ENCODE measurements around the gene JAZF1.
A peak's percentile ranks its signal among the peaks of the same experiment; 100 is the strongest.

Gene JAZF1

GRCh38 chr7:28180031-28180363, 598 bp downstream of the JAZF1 start:
- no peak overlapping the region for H4K8ac ChIP-seq (ENCODE audit: low read depth, low read length)
- H3K4me1 ChIP-seq (ENCODE audit: control insufficient read depth in 2 of 2, insufficient read depth in 1 of 2, low read depth in 1 of 2, low read length in 2 of 2), result peaks cover 0 to 2% of the 10 kb centered on the region in 2 donors
- no peak overlapping the region for H2BK12ac ChIP-seq (ENCODE audit: low read length)

DNA sequence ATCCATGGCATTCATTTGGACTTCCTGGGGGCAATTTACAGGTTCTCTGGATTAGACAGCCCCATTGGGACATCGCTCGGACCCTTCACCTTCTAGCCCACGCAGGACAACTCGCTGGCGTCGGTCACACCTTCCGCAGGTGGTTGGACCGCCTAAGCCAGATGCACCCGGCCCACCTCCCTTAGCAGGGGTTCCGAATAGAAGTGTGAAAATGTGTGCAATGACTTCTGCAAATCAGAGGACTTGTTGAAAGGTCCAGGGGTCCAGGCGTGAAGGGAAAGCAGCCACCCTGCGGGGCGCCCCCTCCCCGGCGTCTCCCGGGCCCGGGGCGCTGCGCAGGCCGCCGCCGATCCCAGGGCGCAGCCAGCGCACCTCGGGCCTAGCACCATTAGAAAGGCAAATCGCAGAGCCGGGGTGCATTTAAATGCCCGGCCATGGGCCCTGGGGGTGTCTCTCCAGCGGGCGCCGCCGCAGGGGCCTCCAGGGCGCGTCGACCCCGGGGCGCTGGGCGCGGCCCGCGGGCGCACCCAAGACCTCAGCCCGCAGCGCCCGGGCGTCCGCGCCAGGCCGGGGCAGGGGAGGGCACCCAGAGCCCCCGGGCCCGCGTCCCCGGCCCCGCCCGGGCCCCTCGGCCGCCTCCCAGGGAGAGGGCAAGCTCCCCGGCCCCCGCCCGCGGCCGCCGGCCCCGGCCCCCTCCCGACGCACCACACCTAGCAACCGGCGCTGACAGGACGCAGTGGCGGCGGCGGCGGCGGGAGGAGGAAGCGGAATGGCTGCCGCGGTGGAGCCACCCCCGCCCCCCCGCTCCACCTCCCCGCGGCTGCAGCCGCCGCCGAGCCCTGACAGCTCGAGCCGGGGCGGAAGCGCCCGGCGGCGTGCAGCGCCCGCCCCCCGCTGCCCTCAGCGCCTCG, 1.2 kb downstream of the JAZF1 start:
- Histone ChIP-seq H4K91ac (ENCODE audit: low read depth, low read length, poor library complexity) (no peak overlapping the region), H3K14ac (ENCODE audit: low read length) (no peak overlapping the region), H2BK120ac (ENCODE audit: low read depth, low read length) (no peak overlapping the region), H3K9me3 (replicated peaks in 1 of 2; ENCODE audit: control insufficient read depth in 2 of 2, insufficient read depth in 1 of 2, low read depth in 1 of 2, low read length in 2 of 2) (no peaks in the 10 kb centered on the region), H3K4ac (ENCODE audit: low read length) (no peak overlapping the region), H3K18ac (ENCODE audit: low read length) (peak overlapping the region; percentile 69), H3K36me3 (replicated peaks in 1 of 2; ENCODE audit: control insufficient read depth in 2 of 2, insufficient read depth in 2 of 2, low read length in 2 of 2) (no peaks in the 10 kb centered on the region), H3K23ac (ENCODE audit: low read depth, low read length, poor library complexity) (no peak overlapping the region), H2AFZ (ENCODE audit: low read length) (peak overlapping the region; percentile 87), H3K4me1 (ENCODE audit: control insufficient read depth in 2 of 2, insufficient read depth in 1 of 2, low read depth in 1 of 2, low read length in 2 of 2) (peaks cover 0 to 2% of the 10 kb centered on the region in 2 donors), H3K9ac (ENCODE audit: low read depth, low read length, poor library complexity) (peak overlapping the region; percentile 33), H2BK12ac (ENCODE audit: low read length) (no peak overlapping the region), H3K27ac (replicated peaks; ENCODE audit: low read length) (no peak overlapping the region), H2AK5ac (ENCODE audit: low read depth, low read length) (no peak overlapping the region), H2BK5ac (ENCODE audit: low read length) (no peak overlapping the region), H3K79me1 (ENCODE audit: low read depth, low read length) (no peaks in the 10 kb centered on the region), H2BK15ac (ENCODE audit: low read length) (no peak overlapping the region), H3K27me3 (ENCODE audit: control insufficient read depth in 3 of 3, insufficient read depth in 3 of 3, low read depth in 1 of 3, low read length in 3 of 3) (peaks cover 4 to 78% (median 16%) of the 10 kb centered on the region in 3 experiments), H3K4me3 (ENCODE audit: low read length in 2 of 2) (peak overlapping the region; percentile 42 to 82), H3K4me2 (ENCODE audit: insufficient read depth, low read length, poor library complexity, severe bottlenecking) (peak overlapping the region; percentile 63), H4K8ac (ENCODE audit: low read depth, low read length) (no peak overlapping the region)
- no CpG with 5 or more reads among the region's 96 CpGs for WGBS, 2 donors (ENCODE audit: extremely low coverage in 2 of 2, insufficient read length in 2 of 2, insufficient replicate concordance in 1 of 2)
- peak; percentile 33 for DNase-seq (ENCODE audit: low spot score)

More at GRCh38 chr7:28180031-28180363, 598 bp downstream of the JAZF1 start:
- Histone ChIP-seq H2AFZ (ENCODE audit: low read length) (peak overlapping the region; percentile 93), H3K9me3 (replicated peaks in 1 of 2; ENCODE audit: control insufficient read depth in 2 of 2, insufficient read depth in 1 of 2, low read depth in 1 of 2, low read length in 2 of 2) (no peaks in the 10 kb centered on the region), H3K27me3 (ENCODE audit: control insufficient read depth in 3 of 3, insufficient read depth in 3 of 3, low read depth in 1 of 3, low read length in 3 of 3) (peaks cover 4 to 78% (median 16%) of the 10 kb centered on the region in 3 experiments), H3K79me1 (ENCODE audit: low read depth, low read length) (no peaks in the 10 kb centered on the region), H3K4me2 (ENCODE audit: insufficient read depth, low read length, poor library complexity, severe bottlenecking) (peak overlapping the region; percentile 65), H3K27ac (replicated peaks; ENCODE audit: low read length) (no peak overlapping the region), H3K36me3 (replicated peaks in 1 of 2; ENCODE audit: control insufficient read depth in 2 of 2, insufficient read depth in 2 of 2, low read length in 2 of 2) (no peaks in the 10 kb centered on the region), H2AK5ac (ENCODE audit: low read depth, low read length) (no peak overlapping the region), H3K18ac (ENCODE audit: low read length) (no peak overlapping the region), H4K91ac (ENCODE audit: low read depth, low read length, poor library complexity) (no peak overlapping the region), H2BK15ac (ENCODE audit: low read length) (no peak overlapping the region), H3K23ac (ENCODE audit: low read depth, low read length, poor library complexity) (no peak overlapping the region), H3K4ac (ENCODE audit: low read length) (no peak overlapping the region), H2BK5ac (ENCODE audit: low read length) (no peak overlapping the region), H3K4me3 (ENCODE audit: low read length in 2 of 2) (peak overlapping the region; percentile 51 to 92), H3K9ac (ENCODE audit: low read depth, low read length, poor library complexity) (no peak overlapping the region), H3K14ac (ENCODE audit: low read length) (no peak overlapping the region), H2BK120ac (ENCODE audit: low read depth, low read length) (no peak overlapping the region)
- WGBS, 2 donors (ENCODE audit: extremely low coverage in 2 of 2, insufficient read length in 2 of 2, insufficient replicate concordance in 1 of 2), result no CpG with 5 or more reads among the region's 55 CpGs
- no peak for DNase-seq (ENCODE audit: low spot score)

GRCh38 chr7:28178599-28178998, 2.0 kb downstream of the JAZF1 start:
- Histone ChIP-seq H3K79me1 (ENCODE audit: low read depth, low read length) (no peaks in the 10 kb centered on the region), H2BK120ac (ENCODE audit: low read depth, low read length) (no peak overlapping the region), H3K9me3 (replicated peaks in 1 of 2; ENCODE audit: control insufficient read depth in 2 of 2, insufficient read depth in 1 of 2, low read depth in 1 of 2, low read length in 2 of 2) (no peaks in the 10 kb centered on the region), H3K18ac (ENCODE audit: low read length) (no peak overlapping the region), H3K27ac (replicated peaks; ENCODE audit: low read length) (no peak overlapping the region), H3K36me3 (replicated peaks in 1 of 2; ENCODE audit: control insufficient read depth in 2 of 2, insufficient read depth in 2 of 2, low read length in 2 of 2) (no peaks in the 10 kb centered on the region), H4K8ac (ENCODE audit: low read depth, low read length) (no peak overlapping the region), H3K14ac (ENCODE audit: low read length) (no peak overlapping the region), H3K4me1 (ENCODE audit: control insufficient read depth in 2 of 2, insufficient read depth in 1 of 2, low read depth in 1 of 2, low read length in 2 of 2) (peaks cover 0 to 2% of the 10 kb centered on the region in 2 donors), H2BK12ac (ENCODE audit: low read length) (no peak overlapping the region), H4K91ac (ENCODE audit: low read depth, low read length, poor library complexity) (no peak overlapping the region), H3K4ac (ENCODE audit: low read length) (no peak overlapping the region), H2BK15ac (ENCODE audit: low read length) (no peak overlapping the region), H2AFZ (ENCODE audit: low read length) (peak overlapping the region; percentile 87), H3K27me3 (ENCODE audit: control insufficient read depth in 3 of 3, insufficient read depth in 3 of 3, low read depth in 1 of 3, low read length in 3 of 3) (peaks cover 4 to 71% (median 16%) of the 10 kb centered on the region in 3 experiments), H2AK5ac (ENCODE audit: low read depth, low read length) (no peak overlapping the region), H3K4me2 (ENCODE audit: insufficient read depth, low read length, poor library complexity, severe bottlenecking) (no peak overlapping the region), H3K4me3 (ENCODE audit: low read length in 2 of 2) (no peak overlapping the region), H3K9ac (ENCODE audit: low read depth, low read length, poor library complexity) (no peak overlapping the region), H2BK5ac (ENCODE audit: low read length) (no peak overlapping the region), H3K23ac (ENCODE audit: low read depth, low read length, poor library complexity) (no peak overlapping the region)
- no peak for DNase-seq (ENCODE audit: low spot score)
- no CpG with 5 or more reads among the region's 5 CpGs for WGBS, 2 donors (ENCODE audit: extremely low coverage in 2 of 2, insufficient read length in 2 of 2, insufficient replicate concordance in 1 of 2)

DNA sequence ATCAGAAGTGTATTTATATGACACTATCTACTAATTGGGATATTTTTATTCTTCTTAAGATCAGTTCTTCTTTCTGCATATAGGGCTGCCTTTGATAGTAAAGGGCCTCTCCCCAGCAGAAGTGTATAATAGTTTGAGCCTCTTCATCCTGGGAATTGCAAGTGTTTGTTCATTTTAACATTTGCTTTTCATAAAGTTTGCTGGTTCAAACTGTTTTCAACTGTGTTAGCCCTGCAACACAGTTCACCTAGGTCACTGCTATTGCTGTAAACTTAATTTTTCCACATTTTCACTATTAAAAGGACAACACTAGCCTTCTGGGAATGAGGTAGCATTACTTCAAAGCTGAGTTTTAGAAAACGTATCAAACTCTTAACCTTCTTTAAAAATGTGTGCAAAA, 2.8 kb downstream of the JAZF1 start:
- no peak overlapping the region for H3K9ac ChIP-seq (ENCODE audit: low read depth, low read length, poor library complexity)
- no peak overlapping the region for H4K8ac ChIP-seq (ENCODE audit: low read depth, low read length)
- no peak overlapping the region for H4K91ac ChIP-seq (ENCODE audit: low read depth, low read length, poor library complexity)
- H3K79me1 ChIP-seq (ENCODE audit: low read depth, low read length), result no peaks in the 10 kb centered on the region
- peaks cover 4 to 63% (median 16%) of the 10 kb centered on the region in 3 experiments for H3K27me3 ChIP-seq (ENCODE audit: control insufficient read depth in 3 of 3, insufficient read depth in 3 of 3, low read depth in 1 of 3, low read length in 3 of 3)
- H3K18ac ChIP-seq (ENCODE audit: low read length), result no peak overlapping the region
- no peak overlapping the region for H3K14ac ChIP-seq (ENCODE audit: low read length)
- H2BK120ac ChIP-seq (ENCODE audit: low read depth, low read length), result no peak overlapping the region
- H3K36me3 ChIP-seq (replicated peaks in 1 of 2; ENCODE audit: control insufficient read depth in 2 of 2, insufficient read depth in 2 of 2, low read length in 2 of 2), result no peaks in the 10 kb centered on the region
- no peak overlapping the region for H3K27ac ChIP-seq (replicated peaks; ENCODE audit: low read length)
- no peaks in the 10 kb centered on the region for H3K9me3 ChIP-seq (replicated peaks in 1 of 2; ENCODE audit: control insufficient read depth in 2 of 2, insufficient read depth in 1 of 2, low read depth in 1 of 2, low read length in 2 of 2)
- no peak for DNase-seq (ENCODE audit: low spot score)
- H3K4me3 ChIP-seq (ENCODE audit: low read length in 2 of 2), result no peak overlapping the region
- no CpG with 5 or more reads among the region's 1 CpG for WGBS, 2 donors (ENCODE audit: extremely low coverage in 2 of 2, insufficient read length in 2 of 2, insufficient replicate concordance in 1 of 2)
- H3K4me1 ChIP-seq (ENCODE audit: control insufficient read depth in 2 of 2, insufficient read depth in 1 of 2, low read depth in 1 of 2, low read length in 2 of 2), result peaks cover 0 to 2% of the 10 kb centered on the region in 2 donors
- H2BK15ac ChIP-seq (ENCODE audit: low read length), result no peak overlapping the region
- H3K4ac ChIP-seq (ENCODE audit: low read length), result no peak overlapping the region
- no peak overlapping the region for H2BK12ac ChIP-seq (ENCODE audit: low read length)
- H3K23ac ChIP-seq (ENCODE audit: low read depth, low read length, poor library complexity), result no peak overlapping the region
- H2BK5ac ChIP-seq (ENCODE audit: low read length), result no peak overlapping the region
- H2AFZ ChIP-seq (ENCODE audit: low read length), result no peak overlapping the region
- H2AK5ac ChIP-seq (ENCODE audit: low read depth, low read length), result no peak overlapping the region
- no peak overlapping the region for H3K4me2 ChIP-seq (ENCODE audit: insufficient read depth, low read length, poor library complexity, severe bottlenecking)
